ENCODE data around the gene ZNF775.

ZNF775 gene

DNA sequence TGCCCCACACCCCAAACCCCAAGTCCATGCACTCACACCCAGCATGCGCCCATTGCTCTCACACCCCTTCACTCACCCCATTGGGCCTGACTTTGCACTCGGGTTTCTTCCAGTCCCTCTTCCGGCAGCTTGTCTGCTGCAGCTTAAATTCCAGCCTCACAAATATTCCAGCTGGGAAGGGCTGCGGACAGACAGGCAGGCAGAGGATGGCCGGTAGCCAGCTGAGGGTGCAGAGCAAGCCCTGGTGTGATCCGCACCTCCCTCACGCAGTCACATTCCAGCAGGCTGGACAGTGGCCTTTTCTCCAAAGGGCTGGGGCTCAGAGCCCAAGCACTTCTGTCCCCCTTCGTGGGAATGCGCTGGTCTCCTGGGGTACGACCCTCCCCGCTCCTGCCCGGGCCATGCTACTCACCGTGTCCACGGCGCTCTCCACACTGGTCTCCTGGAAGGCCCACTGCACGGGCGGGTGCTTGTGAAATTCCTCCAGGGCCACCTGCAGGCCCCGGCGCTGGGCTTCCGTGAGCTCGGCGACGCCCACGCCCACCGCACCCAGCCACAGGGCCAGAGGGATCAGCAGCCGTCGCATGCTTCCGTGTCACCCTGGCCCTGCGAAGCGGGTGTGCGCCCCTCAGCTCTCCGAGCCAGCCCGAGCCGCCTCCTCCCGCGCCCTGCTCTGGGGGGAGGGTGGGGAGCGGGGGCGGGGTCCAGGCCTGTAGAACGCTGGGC, 38.9 kb upstream of the ZNF775 start:
- no peak for DNase-seq
- TF ChIP-seq GATA1 (IDR thresholded peaks at IDR 0.05; ENCODE audit: low read depth, low read length): no peak
- no peak for TF ChIP-seq POLR2A (IDR thresholded peaks at IDR 0.05; ENCODE audit: low read length)

DNA sequence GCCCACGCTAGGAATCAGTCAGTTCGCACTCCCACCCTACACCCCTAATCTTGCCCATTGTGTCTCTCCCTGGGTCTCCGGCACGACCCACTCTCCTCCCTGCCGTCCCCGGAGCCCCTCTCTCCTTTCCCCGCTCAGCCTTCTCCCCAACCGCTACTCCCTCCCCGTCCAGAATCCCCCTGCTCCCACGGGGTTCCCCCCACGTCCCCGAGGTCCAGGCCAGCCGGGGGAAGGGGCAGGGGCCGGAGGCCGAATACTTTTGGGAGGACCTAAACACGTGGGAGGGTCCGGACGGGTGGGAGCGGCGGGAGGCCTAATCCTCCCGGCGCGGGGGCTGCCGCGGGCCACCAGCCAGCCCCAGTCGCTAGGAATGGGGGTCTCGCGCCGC, 38.3 kb upstream of the ZNF775 start:
- no peak for TF ChIP-seq POLR2A (IDR thresholded peaks at IDR 0.05; ENCODE audit: low read length)
- TF ChIP-seq GATA1 (IDR thresholded peaks at IDR 0.05; ENCODE audit: low read depth, low read length): no peak
- no peak for DNase-seq

DNA sequence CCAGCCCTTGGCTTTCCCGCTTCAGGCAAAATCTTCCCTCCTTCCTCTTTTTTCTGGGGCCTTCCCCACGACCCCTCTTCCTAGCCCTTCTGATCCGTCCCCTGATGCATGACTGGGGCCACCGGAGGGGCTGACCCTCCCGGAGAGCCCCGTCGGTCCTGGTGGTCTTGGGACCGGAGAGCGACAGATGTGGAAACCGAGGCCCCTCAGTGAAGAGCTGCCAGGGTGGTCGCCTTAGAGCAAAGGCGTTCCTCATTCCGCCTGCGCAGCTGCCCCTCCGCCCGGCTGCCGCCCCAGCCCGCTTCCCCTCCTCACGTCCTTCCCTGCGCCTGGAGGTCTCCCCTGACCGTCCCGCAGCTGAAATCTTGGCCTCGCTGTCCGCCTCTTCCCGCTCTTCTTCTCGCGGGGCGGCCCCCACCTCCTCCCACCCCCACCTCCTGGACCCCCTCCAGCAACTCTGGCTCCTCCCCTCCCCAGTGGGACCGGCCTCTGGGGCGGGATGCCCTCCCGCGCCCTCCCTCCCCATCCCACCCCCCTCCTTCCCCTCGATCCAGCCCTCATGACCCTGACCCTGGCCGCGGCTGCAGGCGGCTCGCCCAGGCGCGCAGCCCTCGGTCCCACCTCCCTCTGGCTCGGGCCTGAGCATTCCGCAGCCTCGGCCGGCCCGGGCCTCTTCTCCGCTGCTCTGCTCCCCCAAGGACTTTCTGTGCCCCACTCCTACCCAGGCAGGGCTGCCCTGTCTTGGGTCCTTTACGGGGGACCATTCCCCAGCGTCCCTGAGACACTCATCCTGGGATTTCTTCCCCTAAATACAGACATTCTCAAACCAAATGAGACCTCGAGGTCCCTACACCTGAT, 37.6 kb upstream of the ZNF775 start, which contains the start of gene RARRES2:
Gene RARRES2 (minus strand): TSS at position 367 of the 858 bp plus-strand sequence. CDS start 1,020 bp downstream, outside the sequence.
- no peak for DNase-seq
- TF ChIP-seq POLR2A (IDR thresholded peaks at IDR 0.05; ENCODE audit: low read length) (no peak), GATA1 (IDR thresholded peaks at IDR 0.05; ENCODE audit: low read depth, low read length) (no peak)

DNA sequence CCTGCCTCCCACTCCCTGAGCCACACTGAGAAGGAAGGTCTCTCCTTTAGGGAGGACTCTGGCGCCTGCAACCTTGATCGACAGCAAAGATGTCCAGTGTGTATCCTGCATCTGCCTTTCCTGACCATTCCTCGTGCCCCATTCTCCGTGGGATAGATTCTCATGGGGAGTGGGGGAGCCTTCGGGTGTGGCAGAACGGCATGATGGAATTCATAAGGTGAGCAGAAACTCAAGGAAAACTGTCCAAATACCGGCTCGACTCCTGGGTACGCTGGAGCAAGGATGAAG, 37.1 kb upstream of the ZNF775 start:
- no peak for TF ChIP-seq POLR2A (IDR thresholded peaks at IDR 0.05; ENCODE audit: low read length)
- no peak for TF ChIP-seq GATA1 (IDR thresholded peaks at IDR 0.05; ENCODE audit: low read depth, low read length)
- DNase-seq: no peak

DNA sequence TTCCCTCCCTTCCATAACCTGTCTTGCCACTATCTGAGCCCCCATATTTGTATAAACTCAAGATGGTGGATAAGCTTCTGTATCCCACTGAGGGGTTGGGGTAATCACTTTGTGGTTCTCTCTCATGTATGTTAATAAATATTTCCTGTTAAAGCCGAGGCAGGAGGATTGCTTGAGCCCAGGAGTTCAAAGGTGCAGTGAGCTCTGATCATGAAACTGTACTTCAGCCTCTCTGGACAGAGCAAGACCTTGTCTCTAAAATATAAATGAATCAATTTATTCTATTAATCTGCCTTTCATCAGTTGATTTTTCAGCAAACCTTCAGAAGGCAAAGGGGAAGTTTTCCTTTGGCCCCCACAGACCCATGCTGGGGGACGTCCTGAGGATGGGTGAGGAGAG, 35.9 kb upstream of the ZNF775 start:
- TF ChIP-seq POLR2A (IDR thresholded peaks at IDR 0.05; ENCODE audit: low read length) (no peak), GATA1 (IDR thresholded peaks at IDR 0.05; ENCODE audit: low read depth, low read length) (no peak)
- no peak for DNase-seq

DNA sequence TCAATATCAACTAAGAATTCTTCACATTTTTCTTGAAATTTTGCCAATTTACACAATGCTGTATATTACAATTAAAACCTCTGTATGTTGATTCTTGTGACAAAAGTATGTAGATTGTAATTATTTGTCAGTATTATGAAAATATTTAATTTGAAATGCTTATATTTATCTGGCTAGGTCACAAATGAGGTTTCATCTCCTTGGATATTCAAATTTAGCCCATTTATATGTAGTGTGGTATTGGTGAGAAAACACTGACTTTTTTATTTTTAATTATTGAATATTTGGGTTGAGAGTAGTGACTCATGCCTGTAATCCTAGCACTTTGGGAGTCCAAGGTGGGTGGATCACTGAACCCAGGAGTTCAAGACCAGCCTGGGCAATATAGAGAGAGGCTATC, 34.8 kb upstream of the ZNF775 start:
- no peak for TF ChIP-seq GATA1 (IDR thresholded peaks at IDR 0.05; ENCODE audit: low read depth, low read length)
- no peak for TF ChIP-seq POLR2A (IDR thresholded peaks at IDR 0.05; ENCODE audit: low read length)
- no peak for DNase-seq

DNA sequence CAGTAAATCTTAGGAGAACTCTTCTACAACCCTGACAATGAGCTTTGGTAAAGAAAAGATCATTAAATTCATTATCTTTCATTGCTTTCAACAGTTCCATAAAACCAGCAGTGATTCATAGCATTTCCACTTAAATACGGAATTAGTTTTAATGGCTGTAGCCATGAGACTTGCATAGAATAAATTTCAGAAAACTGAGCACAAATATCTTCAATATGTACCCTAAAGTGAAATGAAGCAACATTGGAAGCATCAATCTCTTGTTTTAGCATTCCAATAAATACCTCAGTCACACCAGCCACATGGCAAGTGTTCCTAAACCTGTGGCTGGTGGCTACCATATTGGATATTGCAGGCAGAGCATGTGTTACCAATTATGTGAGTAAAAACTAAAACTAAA, 34.1 kb upstream of the ZNF775 start:
- no peak for TF ChIP-seq GATA1 (IDR thresholded peaks at IDR 0.05; ENCODE audit: low read depth, low read length)
- no peak for TF ChIP-seq POLR2A (IDR thresholded peaks at IDR 0.05; ENCODE audit: low read length)
- DNase-seq: no peak

DNA sequence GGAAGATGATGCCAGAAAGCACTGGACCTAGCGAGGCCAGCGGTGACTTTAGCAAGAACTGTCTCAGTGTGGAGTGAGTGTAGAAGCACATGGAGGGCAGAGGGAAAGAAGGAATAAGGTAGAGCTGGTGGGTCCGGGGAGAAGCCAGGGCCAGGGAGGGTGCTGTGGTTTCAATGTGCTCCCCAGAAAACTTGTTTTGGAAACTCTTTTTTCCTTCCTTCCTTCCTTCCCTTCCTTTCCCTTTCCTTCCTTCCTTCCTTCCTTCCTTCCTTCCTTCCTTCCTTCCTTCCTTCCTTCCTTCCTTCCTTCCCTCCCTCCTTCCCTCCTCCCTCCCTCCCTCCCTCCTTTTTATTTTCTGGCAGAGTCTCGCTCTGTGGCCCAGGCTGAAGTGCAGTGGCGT, 32.2 kb upstream of the ZNF775 start:
- DNase-seq: no peak
- TF ChIP-seq POLR2A (IDR thresholded peaks at IDR 0.05; ENCODE audit: low read length) (no peak), GATA1 (IDR thresholded peaks at IDR 0.05; ENCODE audit: low read depth, low read length) (no peak)

DNA sequence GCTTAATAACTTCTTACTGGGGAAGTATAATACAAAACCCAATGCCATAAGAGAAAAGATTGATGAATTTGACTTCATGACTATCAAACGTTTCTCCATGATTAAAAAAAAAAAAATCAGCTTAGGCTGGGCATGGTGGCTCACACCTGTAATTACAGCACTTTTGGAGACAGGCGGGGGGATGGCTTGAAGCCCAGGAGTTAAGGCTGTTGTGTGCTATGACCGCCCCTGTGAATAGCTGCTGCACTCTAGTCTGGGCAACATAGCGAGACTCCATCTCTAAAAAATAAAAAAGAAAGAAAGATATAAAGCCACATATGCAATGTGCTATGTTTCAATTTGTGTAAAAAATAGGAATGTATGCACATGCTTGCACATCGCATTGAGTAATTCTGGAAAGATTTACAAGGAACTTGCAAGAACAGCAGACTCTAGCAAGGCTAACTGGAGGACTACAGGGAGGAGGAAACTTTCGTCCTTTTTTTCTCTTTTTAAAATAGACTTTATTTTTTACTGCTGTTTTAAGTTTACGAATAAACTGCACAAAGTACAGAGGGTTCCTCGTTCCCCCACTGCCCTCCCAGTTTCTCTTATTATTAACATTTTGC, 27.4 kb upstream of the ZNF775 start:
- DNase-seq: no peak
- TF ChIP-seq POLR2A (IDR thresholded peaks at IDR 0.05; ENCODE audit: low read length) (no peak), GATA1 (IDR thresholded peaks at IDR 0.05; ENCODE audit: low read depth, low read length) (no peak)

DNA sequence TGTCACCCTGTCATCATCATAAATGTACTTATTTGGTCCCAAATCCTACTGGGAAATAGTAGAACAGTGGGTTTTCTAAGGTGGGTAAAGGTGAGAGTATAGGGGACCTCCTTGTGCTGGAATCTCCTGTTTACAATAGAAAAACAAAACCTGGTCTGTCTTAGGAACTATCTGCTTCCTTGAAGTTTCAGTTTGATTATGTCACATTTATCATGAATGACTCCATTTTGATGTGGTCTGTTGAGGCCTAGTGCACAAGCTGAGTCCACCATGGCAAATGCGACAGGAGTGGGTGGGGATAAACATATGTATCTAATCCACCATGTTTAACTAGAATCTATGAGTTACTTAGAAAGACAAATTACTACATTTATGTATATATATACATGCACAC, 23.5 kb upstream of the ZNF775 start:
- no peak for DNase-seq
- TF ChIP-seq GATA1 (IDR thresholded peaks at IDR 0.05; ENCODE audit: low read depth, low read length) (no peak), POLR2A (IDR thresholded peaks at IDR 0.05; ENCODE audit: low read length) (no peak)

DNA sequence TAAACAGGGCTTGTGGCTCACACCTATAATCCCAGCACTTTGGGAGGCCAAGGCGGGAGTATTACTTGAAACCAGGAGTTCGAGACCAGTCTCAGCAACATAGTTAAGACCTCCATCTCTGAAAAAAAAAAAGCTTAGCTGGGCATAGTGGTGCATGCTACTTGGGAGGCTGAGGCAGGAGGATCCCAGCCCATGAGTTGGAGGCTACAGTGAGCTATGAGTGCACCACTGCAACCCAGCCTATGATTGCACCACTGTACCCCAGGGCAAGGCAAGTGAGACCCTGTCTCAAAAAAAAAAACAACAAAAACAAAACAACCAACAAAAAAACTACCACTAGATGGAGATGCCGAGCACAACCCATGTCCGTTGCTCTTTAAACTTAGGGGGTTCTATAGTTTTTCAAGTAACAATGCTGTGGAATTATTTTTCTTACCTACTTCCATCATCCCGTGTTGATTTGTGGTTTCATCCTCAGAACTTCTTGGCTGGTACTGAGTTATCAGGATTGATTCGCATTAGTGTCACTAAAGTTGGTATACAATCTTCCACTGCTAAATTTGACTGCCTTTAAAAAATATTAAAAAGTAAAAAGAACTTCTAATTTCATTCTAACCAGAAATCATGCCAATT, 22.7 kb upstream of the ZNF775 start:
- DNase-seq: peak; percentile 54 to 69
- TF ChIP-seq GATA1 (IDR thresholded peaks at IDR 0.05; ENCODE audit: low read depth, low read length): no peak
- TF ChIP-seq POLR2A (IDR thresholded peaks at IDR 0.05; ENCODE audit: low read length): no peak

DNA sequence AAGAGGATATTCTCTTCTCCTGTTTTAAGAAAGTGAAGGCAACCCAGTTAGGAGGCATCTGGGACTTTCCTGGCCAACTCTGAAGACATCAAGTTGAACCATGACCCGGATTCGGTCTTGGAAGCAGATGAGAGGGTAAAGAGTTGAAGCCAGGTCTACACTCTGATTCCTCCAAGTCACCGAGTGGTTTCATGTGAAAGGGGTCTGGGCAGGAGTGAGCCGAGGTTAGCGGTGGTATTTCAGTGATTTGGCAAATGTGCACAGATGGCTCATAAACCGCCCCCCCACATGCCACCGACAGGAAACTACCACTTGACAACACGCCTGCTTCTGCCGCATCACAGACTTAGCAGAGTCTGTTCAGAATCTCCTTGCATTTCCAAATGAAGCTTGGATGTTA, 21.9 kb upstream of the ZNF775 start:
- DNase-seq: no peak
- TF ChIP-seq GATA1 (IDR thresholded peaks at IDR 0.05; ENCODE audit: low read depth, low read length): no peak
- no peak for TF ChIP-seq POLR2A (IDR thresholded peaks at IDR 0.05; ENCODE audit: low read length)

DNA sequence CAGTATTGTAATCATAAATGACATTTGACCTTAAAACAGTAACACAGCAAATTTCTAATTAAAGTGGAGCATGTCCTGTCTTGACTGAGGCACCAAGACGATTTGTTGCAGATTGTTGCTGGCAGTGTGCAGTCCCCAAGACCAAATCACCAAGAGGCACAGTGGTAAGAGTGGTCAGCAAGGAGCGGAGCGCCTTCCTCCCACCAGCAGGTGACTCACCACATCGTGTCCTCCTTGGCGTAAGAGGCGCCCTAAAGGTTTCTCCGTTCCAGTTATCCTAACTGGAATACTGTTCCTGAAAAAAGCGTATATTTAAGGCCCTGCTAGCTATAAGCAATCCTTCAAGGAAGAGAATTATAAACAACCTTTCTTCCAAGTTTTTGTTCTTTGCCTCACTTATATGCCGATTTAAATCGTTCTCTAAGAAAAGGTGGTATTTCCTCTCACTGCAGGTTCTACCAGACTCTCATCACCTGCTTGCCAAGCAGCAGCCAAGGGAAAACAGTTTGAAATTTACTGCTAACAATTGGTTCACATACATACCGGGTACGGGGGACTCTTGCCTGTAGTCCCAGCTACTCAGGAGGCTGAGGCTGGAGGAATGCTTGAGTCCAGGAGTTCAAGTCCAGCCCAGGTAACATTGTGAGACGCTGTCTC, 21.2 kb upstream of the ZNF775 start:
- TF ChIP-seq GATA1 (IDR thresholded peaks at IDR 0.05; ENCODE audit: low read depth, low read length) (no peak), POLR2A (IDR thresholded peaks at IDR 0.05; ENCODE audit: low read length) (no peak)

DNA sequence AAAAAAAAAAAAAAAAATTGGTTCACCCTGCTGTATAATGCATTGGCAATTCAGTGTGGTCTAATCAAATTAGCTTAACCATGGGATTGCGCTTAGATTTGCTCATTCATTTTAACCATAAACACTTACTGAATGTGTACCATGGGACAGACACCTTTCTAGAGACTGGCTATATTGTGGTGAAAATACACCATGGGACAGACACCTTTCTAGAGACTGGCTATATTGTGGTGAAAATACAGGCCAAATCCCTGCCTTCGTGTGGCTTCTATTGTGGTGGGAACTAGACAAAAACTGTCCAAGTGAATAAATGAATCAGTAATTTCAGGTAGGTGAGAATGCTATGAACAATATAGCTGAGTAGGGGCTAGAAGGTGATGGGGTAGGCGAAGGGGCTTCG, 20.7 kb upstream of the ZNF775 start:
- no peak for DNase-seq
- TF ChIP-seq POLR2A (IDR thresholded peaks at IDR 0.05; ENCODE audit: low read length): no peak
- TF ChIP-seq GATA1 (IDR thresholded peaks at IDR 0.05; ENCODE audit: low read depth, low read length): no peak

More for the DNA sequence above, 21.2 kb upstream of the ZNF775 start:
- no peak for DNase-seq
